HT-29 (cell line): ENCODE data around the gene LRIG1. TPM values are rescaled to one million over a fixed set of nuclear protein-coding genes. Genes with fewer than 3 reads are reported as not detected.

ENCODE experiments used
- DNase-seq: peaks from one replicate; pipeline ENCODE4 v3.0.0-alpha.2; 2015; ENCODE audit warnings: low spot score
- total RNA-seq: library from RNA; depleted of rRNA; stranded (reverse); fragments of >200 nt; shearing (Covaris generic); gene quantifications from 2 replicates; pipeline ENCODE4 v1.2.3, GENCODE V29; 2014

LRIG1 gene
- total RNA-seq, 1 experiment from 2014 or later, result 24.0 TPM

DNA sequence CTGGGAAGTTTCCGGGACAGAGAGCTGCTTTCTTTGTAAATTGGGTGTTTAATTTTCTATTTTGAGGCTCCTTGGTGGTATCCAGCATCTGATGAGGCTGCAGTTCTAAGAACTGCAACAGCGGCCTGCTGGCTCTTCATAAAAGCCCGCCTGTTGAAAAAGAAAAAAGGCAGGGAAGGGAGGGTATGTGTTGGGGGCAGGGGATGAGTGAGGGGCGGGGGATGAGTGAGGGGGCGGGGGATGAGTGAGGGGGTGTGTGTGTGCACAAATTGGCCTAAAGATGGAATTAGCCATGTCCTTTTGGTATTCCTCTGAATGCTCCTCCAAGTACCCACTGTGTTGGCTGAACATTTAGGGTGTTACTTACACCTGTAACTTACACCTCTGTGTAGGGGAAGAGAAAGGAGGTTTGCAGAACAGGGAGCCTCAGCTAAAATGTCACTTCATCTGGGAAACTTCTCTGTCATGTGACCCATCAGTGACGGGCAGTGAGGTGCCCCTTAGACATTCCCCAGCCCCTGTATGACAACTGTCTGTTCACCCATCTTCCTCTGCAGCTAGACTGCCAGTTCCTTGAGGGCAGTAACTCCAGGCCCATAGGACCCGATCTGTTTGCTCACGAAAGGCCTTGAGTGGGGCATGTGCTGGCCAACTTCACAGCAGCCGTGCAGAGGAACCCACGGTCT, 57.6 kb downstream of the LRIG1 start:
- no peak for DNase-seq

DNA sequence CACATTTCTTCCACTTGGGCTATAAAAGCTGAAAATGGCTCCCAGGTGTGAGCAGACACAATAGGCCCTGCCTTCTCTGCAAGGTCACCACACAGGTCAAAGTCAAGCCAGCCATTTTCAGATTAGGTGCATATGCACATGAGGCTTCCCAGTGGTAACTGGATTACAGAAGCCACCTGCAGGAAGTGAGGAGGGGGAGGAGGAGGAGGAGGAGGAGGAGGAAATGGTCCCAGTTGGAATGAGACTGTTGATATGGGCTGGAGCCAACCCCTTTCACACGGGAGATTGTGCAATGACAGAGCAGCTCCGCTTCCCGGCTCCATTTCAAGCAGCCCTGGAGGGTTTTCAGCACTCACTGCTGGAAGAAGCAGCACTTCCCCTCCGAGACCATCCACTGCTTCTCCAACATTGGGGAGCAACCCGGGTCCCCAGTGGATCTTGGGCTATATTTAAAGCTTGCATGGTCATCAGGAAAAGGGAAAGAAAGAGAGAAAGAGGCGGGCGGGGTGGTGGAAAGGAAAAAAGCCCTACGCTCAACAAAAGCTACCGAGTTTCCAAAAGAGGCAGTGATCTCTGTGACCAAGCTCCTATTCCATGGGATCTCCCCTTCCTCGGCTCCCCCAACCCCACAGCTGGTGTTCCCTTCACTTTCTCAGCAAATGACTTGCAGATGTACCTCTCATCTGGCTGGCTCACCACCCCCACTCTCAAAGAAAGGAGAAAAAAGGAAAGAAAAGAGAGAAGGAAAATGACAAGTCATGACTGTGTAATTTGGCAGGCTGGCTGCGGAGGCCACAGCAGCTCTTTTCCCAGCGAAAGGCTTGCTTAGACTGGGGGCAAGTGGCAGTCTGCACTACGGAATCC, 58.3 kb downstream of the LRIG1 start:
- peak; percentile 3 for DNase-seq

DNA sequence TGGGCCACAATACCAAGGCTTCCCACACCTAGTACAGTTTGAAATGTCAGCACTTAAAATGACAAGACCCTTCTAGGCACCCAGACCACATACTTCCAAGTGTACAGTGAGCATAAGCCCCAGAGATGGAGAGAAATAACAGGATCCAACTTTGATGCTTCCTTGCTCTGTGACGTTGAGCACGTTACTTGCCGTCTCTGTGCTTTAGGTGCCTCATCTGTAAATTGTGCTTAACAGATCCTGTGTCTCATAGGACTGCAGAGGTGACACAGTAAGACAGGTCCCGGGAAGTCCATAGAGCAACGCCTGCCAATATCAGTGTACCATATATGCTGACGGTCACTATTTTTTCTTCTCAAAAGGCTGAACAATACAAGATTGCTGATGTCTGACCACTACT, 59.1 kb downstream of the LRIG1 start:
- DNase-seq, result no peak

DNA sequence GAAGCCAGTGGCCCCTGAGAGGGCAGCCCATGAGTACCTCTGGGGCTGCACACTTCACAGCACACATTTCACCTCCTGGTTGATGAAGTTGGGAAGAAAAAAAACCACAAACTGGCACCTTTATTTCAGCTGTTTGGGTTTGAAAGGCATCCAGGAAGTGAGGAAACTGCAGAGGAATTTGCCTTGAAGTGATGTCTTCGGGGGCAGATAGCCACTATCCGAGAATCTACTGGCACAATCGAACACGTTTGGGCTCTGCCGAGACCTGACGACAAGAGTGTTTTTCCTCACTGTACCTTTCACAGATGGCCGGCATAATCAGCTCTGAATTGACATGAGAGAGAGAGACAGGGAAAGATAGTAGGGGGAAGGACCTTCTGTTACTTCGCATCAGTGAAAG, 59.7 kb downstream of the LRIG1 start:
- DNase-seq, result no peak

DNA sequence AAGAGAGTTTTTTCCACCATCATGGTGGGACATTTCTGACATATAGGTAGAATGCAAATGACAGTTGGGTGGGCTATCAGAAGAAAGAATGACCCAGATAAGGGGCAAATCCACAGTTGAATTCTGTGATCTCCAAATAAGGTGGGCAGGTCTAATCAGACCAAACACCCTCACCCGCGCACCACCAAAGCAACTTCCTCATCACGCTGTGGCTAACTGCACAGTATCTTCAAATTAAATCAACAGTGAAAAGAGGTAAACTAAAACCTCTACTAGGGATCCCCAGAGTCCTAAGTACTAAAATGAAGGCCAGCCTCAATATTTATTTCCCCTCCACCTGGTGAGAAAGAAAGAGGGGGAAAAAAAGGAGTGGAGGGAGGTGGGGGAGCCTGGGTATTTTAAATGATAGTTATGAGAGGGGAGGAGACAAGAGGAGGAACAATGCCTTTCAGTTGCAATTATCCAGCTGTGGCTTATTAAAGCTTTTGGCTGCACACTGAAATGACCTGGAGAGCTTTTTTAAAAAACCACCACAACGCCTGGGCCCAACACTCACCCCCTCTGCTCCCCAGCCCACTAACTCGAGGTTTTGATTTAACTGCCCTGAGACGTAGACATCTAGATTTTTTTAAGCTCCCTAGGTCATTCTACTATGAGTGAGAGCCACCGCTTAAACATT, 61.0 kb downstream of the LRIG1 start:
- DNase-seq, result no peak

DNA sequence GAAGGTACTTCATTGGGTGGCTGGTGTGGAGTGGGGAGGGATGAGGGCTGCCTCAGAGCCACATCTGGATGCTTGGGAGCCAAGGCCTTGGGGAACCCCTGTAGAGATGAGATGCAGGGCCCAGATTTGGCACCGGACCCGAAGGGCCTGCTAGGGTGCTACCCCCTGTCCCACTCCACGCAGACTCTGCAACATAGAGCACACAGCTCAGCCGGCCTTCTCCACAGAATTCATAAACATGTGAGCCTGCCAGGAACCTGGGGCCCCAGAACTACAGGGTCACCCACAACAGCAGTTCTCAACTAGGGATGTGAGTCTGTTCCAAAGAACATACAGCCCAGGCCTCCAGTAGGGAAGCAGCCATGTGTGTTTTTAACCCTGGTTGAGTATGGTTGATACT, 62.8 kb downstream of the LRIG1 start:
- no peak for DNase-seq

DNA sequence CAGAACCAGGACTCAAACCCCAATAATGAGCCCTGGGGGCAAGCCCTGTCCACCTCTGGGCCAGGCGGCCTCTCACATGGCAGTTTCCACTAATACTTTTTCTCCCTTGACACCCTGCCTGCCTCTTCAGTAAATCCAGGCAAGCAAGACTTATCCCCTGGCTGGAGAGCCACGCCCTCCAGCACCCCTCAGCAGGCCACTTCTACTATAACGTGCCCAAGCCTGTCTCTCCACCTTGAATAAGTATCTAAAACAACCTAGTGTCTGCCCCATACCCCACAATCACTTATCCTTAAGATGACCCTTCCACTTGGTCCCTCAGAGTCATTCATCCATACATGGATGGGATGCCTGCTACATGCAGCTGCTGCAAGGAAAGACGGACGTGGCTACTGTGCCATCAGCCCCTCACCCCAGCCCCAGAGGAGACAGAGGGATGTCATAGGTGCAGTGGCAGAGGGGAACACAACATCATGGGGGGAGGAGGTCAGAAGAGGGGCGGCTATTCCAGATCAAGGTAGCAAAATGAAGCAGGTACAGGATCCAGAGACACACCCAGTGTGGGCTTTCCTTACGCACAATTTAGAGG, 63.4 kb downstream of the LRIG1 start:
- no peak for DNase-seq

DNA sequence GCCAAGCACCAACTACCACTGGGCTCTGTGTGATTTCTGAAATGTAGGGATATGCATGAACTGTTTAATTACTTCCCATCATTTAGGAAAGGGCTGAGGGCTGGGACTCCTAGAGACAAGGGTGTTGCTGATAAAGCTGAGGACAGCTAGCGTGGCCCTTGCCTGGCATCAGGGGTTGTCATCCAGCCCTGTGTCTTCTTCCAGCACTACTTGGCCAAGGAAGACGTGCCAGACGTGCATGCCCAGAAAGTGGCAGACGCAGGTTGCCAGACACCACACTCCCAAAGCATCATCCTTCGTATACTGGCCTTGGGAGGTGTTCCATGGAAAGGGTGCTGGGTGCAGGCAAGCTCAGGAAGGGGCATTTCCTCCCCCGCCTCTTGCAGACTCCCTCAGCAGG, 64.8 kb downstream of the LRIG1 start:
- no peak for DNase-seq

DNA sequence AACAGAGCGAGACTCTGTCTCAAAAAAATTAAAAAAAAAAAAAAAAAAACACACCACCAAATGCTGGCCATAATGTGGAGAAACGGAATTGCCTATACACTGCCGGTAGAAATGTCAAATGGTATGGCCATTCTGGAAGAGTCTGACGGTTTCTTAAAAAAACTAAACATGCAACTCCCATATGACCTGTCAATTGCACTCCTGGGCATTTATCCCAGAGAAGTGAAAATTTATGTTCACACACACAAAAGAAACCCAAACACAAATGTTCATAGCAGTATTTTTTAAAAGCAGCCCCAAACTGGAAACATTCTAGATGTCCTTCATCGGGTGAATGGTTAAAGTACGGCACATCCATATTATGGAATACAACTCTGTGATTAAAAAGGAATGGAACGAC, 66.1 kb downstream of the LRIG1 start:
- DNase-seq, result no peak

DNA sequence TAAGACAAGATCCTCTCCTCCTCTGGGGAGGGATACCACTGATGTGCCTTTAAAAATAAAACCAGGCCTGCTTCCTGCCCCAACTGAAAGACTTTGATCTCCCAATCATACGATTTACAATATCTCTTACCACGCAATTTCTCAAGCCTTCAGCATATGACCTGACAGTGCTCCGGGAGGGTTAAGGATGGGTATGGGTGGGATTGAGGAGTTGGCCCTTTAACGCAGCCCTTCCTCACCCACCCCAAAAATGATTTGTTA, 67.4 kb downstream of the LRIG1 start:
- DNase-seq, result no peak

DNA sequence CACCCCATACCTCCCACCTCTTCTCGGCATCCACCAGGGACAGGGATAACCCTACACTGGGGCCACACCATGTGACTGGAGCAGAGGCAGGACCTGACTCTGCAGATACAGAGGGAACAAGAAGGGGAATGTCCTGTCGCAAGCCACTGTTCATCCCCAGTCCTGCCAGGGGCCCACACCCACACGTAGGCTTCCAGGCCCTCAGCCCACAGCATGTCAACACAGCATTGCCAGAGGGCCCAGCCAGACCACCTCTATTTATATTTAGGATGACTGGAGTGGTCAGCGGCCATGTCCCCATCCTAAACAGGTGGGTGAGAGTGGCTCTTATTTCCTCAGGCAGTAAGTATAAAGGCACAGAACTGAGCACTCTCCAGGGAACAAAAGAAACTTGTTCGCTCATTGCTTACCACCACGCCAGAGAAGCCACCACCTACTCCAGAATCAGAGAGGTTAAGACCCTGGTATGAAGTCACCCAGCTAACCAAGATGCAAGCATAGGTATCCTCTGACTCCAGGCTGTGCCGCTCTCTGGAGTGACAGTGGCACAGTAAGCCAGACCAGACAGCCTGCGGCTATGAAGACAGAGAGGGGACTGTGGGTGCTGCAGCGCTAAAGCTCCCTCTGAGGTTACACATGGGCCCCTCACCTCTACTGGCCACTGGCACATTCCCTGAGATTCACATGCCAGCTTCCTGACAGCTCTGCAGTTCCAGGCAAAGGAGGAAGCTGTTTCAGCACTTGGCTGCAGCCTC, 67.9 kb downstream of the LRIG1 start:
- no peak for DNase-seq

DNA sequence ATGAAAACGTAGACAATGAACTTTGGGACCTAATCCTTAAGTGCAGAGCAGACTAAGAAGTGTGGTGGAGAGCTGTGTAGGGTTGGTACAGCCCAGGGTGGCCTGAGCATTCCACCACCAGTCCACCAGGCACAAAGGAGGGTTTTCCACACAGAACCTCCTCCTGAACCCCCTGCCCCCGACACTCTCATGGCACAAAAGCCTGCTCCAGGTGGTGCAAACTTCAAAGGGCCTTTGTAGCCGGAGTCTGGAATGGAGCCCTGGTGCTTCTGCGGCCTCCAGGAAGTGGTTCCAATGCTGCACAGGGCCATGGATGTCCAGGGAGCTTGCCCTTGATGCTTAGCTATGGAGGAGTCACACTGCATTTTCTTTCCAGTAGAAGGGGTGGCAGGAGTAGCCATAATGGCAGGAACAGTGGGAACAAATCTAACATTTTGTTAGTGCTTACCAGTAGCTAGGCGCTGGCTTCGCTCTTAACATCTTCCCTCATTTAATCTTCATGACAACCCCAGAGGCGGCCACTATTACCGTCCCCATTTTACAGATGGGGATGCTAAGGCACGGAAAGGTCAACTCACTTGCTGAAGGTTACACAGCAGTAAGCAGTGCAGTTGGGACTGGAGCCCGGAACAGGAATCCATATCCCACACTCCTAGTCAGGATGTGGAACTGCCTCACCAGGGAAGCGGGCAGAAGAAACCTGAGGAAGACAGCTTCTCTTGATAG, 68.6 kb downstream of the LRIG1 start:
- no peak for DNase-seq

DNA sequence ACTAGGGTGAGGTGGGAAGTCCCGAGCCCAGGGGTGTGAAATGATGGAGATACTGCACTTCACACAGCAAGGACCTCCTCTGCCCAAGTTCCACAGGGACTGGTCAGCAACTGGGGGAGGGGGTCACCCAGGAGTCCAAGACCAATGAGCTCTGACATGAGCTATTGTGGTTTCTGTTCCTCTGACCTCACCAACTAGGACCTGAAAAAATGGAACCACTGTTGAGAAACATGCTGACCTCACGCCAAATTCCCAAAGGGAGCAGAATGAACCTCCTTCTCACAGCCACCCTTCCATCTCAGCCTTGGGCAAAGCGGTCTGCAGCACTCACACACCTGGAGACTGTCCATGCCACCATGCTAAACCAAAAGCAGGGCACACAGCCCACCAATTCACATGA, 69.3 kb downstream of the LRIG1 start:
- no peak for DNase-seq

DNA sequence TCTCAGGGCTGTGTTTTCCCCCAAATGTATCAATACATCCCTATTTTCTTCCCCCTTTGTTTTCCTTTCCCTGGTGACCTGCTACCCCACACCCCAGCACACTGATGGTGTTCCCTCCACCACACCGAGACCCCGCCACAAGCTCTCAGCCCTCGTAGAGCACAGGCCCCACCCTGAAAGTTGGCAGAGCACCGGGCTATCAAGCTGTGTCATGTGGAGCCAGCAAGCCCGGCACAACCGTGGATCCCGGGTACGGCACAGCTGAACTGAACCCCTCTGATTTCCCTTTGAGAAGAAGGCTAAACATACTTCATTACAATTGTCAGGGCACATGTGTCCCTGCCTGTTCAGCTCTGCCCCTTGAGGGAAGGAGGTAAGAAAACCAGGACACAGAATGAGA, 69.9 kb downstream of the LRIG1 start:
- no peak for DNase-seq

DNA sequence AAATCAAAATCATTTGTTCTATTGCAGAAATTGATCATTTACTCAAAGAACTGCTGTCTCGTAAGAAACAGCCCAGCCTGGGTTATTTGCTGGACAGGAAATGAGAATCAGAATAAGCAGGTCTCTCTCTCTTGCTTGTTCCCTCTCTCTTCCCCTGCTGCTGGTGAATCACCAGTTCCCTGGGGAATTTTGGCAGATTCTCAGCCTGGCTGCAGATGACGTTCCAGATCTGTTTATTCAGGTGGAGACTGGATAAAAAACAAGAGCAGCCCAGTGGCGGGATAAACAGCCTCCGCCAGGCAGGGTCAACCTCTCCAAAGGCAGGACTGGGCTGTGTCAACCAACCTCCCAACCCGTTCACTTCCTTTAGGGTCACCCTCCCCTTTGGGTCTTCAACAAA, 72.1 kb downstream of the LRIG1 start:
- peak; percentile 1 for DNase-seq

DNA sequence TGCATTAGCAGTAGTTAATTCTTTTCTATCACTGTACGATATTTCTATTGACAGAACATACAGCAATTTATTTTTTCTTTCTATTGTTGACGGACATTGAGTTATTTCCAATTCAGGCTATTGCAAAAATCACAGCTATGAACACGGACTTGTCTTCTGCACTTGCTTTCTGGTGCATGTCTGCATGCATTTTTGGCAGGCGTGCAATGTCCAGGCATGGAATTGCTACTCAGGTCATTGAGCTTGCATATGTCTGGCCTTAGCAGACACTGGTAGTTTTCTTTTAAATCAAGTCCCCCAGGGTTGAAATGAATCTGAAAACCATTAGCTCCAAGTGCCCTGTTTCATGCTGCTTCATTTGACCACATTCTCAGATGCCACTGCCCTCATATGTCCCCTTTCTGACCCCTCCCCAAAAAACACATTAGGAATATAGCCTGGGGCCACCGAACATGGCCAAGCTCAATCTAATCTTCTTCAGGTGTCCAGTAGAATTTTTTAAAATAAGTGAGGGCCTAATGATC, 72.8 kb downstream of the LRIG1 start:
- no peak for DNase-seq

DNA sequence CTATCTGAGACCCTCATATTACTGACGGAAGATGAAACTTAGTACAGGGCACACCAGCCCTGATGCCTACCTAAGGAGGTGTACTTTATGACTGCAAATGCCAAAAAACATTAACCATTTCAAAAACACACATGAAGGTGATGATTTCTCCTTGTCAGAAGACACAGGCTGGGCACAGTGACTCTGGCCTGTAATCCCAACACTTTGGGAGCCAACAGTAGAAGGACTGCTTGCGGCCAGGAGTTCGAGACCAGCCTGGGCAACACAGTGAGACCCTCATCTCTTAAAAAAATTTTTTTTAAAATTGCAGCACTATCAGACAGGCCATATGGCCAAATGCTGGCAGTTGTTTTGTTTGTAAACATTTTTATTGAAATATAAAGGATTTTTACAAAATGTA, 73.5 kb downstream of the LRIG1 start:
- DNase-seq, result no peak

DNA sequence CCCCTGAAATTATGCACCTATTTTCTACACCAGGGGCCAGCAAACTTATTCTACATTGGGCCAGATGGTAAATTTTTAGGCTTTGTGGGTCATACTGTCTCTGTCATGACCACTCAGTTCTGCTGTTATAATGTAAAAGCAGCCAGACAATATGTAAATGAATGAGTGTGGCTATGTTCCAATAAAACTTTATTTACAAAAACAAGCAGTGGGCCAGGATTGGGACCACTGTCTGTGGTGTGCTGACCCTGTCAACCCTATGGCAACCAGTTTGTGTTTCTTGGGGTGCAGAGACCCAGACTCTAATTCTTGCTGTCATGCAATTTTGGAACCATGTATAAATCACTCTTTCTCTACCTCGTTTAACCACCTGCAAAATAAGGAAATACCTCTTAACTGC, 74.7 kb downstream of the LRIG1 start:
- no peak for DNase-seq

DNA sequence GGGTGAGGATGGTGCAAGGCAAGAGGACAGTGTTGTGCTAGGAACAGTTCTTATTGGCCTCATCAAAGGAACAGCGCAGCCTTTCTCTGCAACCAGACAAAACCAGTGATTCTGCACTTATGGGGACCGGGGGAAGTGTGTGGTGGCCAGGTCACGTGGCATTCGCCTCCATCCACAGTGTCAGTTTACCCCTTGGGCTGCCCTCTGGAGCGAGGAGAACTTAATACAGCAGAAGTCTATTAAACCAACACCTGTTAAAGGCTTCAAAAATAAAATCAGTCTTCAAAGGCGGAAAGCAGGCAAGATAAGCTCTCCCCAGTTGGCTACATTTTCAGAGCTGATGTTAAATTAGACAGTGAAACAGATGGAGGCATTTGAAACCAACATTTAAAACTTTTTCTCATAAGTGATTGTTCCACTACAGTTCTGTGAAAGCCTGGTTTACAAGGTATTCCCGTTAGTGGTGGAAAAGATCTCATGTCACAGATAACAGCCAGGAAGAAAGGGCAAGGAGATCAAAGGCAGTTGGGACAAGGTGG, 75.2 kb downstream of the LRIG1 start:
- DNase-seq, result no peak

DNA sequence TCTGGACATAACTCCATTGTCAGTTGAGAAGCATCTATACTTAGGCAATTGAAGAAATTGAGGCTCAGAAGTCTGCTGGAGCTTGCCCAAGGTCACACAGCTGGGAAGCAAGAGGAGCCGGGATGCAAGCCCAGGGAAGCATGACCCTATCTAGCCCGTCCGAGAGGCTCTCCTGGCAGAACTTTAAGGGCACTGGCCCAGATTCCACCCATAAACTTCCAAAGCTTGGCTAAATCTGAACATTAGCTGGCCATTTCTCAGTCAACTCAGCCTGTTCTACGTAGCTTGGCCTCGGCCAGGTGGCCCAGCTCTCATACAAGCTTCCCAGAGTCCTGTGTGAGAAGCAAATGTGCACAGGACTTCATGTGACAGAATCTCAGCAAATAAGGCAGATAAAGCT, 75.8 kb downstream of the LRIG1 start:
- DNase-seq, result no peak

DNA sequence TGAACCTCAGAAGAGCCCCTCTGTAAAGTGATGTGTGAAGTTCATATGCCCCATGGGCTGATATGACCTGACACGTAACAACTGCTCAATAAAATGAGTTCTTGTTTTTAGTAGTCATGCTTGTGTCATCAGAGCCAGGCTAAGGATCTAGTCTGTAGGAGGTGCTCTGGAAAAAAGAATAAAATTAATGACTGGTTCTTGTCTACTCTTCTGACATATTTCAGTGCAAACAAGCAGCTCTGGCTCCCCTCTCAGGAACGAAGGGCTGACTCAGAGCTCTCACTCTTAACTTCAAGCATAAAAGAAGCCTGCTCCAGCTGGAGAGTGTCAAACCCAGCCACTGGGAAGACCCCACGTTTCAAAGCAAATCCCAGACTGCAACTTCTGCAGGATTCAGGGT, 77.0 kb downstream of the LRIG1 start:
- no peak for DNase-seq
